ENCODE data around the gene CCDC47. TPM values are rescaled to one million over a fixed set of nuclear protein-coding genes. Genes with fewer than 3 reads are reported as not detected.

Gene CCDC47
- total RNA-seq, 1 experiment from 2014 or later = 117 TPM

DNA sequence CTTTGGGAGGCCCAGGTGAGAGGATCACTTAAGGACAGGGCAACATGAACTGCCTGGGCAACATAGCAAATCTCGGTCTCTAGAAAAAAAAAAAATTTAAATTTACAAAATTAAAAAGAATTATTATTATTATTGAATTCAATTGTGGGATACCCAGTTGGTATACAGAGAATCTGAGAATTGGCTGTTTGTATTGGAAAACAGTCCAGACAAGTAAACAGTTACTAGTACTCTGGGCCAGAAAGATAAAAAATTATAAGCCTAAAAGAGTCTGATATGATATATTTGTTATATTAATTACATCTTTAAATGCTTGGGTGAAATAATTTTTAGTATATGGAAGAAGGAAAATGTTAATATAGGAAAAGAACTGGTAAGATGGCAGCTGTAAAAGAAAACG is 15.0 kb downstream of the CCDC47 start:
- ChIA-PET CTCF (no interaction called here), POLR2A (no interaction called here), RAD21 (ENCODE audit: low non-redundant PET in 1 of 2, low total read pairs in 2 of 2, uncharacterized antibody in 2 of 2, unreplicated experiment in 2 of 2) (no interaction called here)
- peaks cover 71 to 80% of the 10 kb centered on the region in 2 experiments for H3K36me3 ChIP-seq (ENCODE audit: control insufficient read depth in 1 of 2, insufficient read depth in 2 of 2, low read length in 2 of 2)
- no peaks in the 10 kb centered on the region for H4K20me1 ChIP-seq (ENCODE audit: insufficient read depth)
- H3K4me1 ChIP-seq (ENCODE audit: control insufficient read depth in 1 of 2, insufficient read depth in 2 of 2, low read length in 2 of 2) = no peaks in the 10 kb centered on the region
- no peak overlapping the region for H3K27ac ChIP-seq (ENCODE audit: low read depth, low read length)
- DNase-seq (ENCODE audit: low read depth, low spot score) = no peak
- no peaks in the 10 kb centered on the region for H3K9me2 ChIP-seq (ENCODE audit: insufficient read depth)
- no peak for ATAC-seq
- H3K9ac ChIP-seq (ENCODE audit: low read length) = no peak overlapping the region
- no TSS peak for BruUV-seq (replicated peaks)
- intact Hi-C loops (cut with micrococcal nuclease) = no loop called here
- H3K4me3 ChIP-seq (replicated peaks in 1 of 2; ENCODE audit: low read depth in 1 of 2, low read length in 2 of 2) = no peak overlapping the region
- H2AFZ ChIP-seq (ENCODE audit: low read depth, low read length, poor library complexity, severe bottlenecking) = no peak overlapping the region
- no peak overlapping the region for H3K4me2 ChIP-seq (ENCODE audit: low read length)
- TF ChIP-seq POLR2AphosphoS5 (IDR thresholded peaks at IDR 0.05; ENCODE audit: low read depth, low read length) (no peak), CEBPB (IDR thresholded peaks at IDR 0.05; ENCODE audit: low read depth) (no peak), SP1 (IDR thresholded peaks at IDR 0.05; ENCODE audit: low read depth) (no peak), ZFX (IDR thresholded peaks at IDR 0.05) (no peak), POLR2A (IDR thresholded peaks at IDR 0.05; ENCODE audit: borderline replicate concordance, extremely low read depth, insufficient read depth, insufficient read length) (no peak), YY1 (IDR thresholded peaks at IDR 0.05; ENCODE audit: extremely low read depth, insufficient replicate concordance, low read depth, low read length) (no peak), MAX (IDR thresholded peaks at IDR 0.05) (no peak)
- no peaks in the 10 kb centered on the region for H3K27me3 ChIP-seq (ENCODE audit: insufficient read depth, low read length)
- no peaks in the 10 kb centered on the region for H3K9me3 ChIP-seq (ENCODE audit: control insufficient read depth in 1 of 2, insufficient read depth in 1 of 2, low read depth in 1 of 2, low read length in 2 of 2)
- peaks cover 37% of the 10 kb centered on the region for H3K79me2 ChIP-seq (ENCODE audit: insufficient read depth, low read length)

DNA sequence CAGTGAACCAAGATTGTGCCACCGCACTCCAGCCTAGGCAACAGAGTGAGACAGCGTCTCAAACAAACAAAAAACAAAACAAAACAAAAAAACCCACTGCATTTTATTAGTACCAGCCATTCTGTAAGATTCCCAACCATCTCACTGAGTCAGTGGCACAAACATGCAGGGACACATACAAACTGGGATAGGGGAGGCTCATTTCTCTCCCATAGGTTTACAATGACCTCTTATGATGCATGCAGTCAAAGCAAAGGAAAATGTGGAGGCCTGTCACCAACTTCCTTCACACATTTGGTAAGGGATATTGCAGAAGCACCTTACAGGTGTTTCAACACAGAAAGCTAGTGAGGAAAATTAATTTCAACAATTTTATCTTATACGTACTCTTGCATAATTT is 19.4 kb downstream of the CCDC47 start:
- Histone ChIP-seq H3K27me3 (ENCODE audit: insufficient read depth, low read length) (no peaks in the 10 kb centered on the region), H3K79me2 (ENCODE audit: insufficient read depth, low read length) (peaks cover 11% of the 10 kb centered on the region), H4K20me1 (ENCODE audit: insufficient read depth) (no peaks in the 10 kb centered on the region), H3K4me3 (replicated peaks in 1 of 2; ENCODE audit: low read depth in 1 of 2, low read length in 2 of 2) (no peak overlapping the region), H3K36me3 (ENCODE audit: control insufficient read depth in 1 of 2, insufficient read depth in 2 of 2, low read length in 2 of 2) (peaks cover 60 to 81% of the 10 kb centered on the region in 2 experiments), H3K27ac (ENCODE audit: low read depth, low read length) (no peak overlapping the region), H3K9me2 (ENCODE audit: insufficient read depth) (no peaks in the 10 kb centered on the region), H2AFZ (ENCODE audit: low read depth, low read length, poor library complexity, severe bottlenecking) (no peak overlapping the region), H3K4me2 (ENCODE audit: low read length) (no peak overlapping the region), H3K9ac (ENCODE audit: low read length) (no peak overlapping the region), H3K4me1 (ENCODE audit: control insufficient read depth in 1 of 2, insufficient read depth in 2 of 2, low read length in 2 of 2) (no peaks in the 10 kb centered on the region), H3K9me3 (ENCODE audit: control insufficient read depth in 1 of 2, insufficient read depth in 1 of 2, low read depth in 1 of 2, low read length in 2 of 2) (no peaks in the 10 kb centered on the region)
- no TSS peak for BruUV-seq (replicated peaks)
- ATAC-seq (no peak), DNase-seq (ENCODE audit: low read depth, low spot score) (no peak)
- ChIA-PET RAD21 (ENCODE audit: low non-redundant PET in 1 of 2, low total read pairs in 2 of 2, uncharacterized antibody in 2 of 2, unreplicated experiment in 2 of 2) (no interaction called here), CTCF (no interaction called here), POLR2A (no interaction called here)
- intact Hi-C loops (cut with micrococcal nuclease) = no loop called here
- TF ChIP-seq SRF (IDR thresholded peaks at IDR 0.05; ENCODE audit: low read depth) (no peak), TCF7L2 (IDR thresholded peaks at IDR 0.05; ENCODE audit: borderline replicate concordance, extremely low read depth, insufficient read depth, insufficient read length) (no peak), ZFX (IDR thresholded peaks at IDR 0.05) (no peak), MAX (IDR thresholded peaks at IDR 0.05) (no peak), JUND (IDR thresholded peaks at IDR 0.05) (no peak), EGR1 (IDR thresholded peaks at IDR 0.05; ENCODE audit: low read depth) (no peak), CBX3 (IDR thresholded peaks at IDR 0.05; ENCODE audit: low read depth) (no peak), POLR2AphosphoS5 (IDR thresholded peaks at IDR 0.05; ENCODE audit: low read depth, low read length) (no peak), ZNF274 (IDR thresholded peaks at IDR 0.05; ENCODE audit: low read depth, low read length) (no peak), CTCF (IDR thresholded peaks at IDR 0.05 in 2 of 3, conservative IDR thresholded peaks at IDR 0.05 in 1 of 3; ENCODE audit: borderline replicate concordance in 1 of 3, insufficient read depth in 1 of 3, low read depth in 2 of 3, low read length in 2 of 3) (no peak), YY1 (IDR thresholded peaks at IDR 0.05; ENCODE audit: extremely low read depth, insufficient replicate concordance, low read depth, low read length) (no peak)
- TF ChIP-seq, protein P1, sequence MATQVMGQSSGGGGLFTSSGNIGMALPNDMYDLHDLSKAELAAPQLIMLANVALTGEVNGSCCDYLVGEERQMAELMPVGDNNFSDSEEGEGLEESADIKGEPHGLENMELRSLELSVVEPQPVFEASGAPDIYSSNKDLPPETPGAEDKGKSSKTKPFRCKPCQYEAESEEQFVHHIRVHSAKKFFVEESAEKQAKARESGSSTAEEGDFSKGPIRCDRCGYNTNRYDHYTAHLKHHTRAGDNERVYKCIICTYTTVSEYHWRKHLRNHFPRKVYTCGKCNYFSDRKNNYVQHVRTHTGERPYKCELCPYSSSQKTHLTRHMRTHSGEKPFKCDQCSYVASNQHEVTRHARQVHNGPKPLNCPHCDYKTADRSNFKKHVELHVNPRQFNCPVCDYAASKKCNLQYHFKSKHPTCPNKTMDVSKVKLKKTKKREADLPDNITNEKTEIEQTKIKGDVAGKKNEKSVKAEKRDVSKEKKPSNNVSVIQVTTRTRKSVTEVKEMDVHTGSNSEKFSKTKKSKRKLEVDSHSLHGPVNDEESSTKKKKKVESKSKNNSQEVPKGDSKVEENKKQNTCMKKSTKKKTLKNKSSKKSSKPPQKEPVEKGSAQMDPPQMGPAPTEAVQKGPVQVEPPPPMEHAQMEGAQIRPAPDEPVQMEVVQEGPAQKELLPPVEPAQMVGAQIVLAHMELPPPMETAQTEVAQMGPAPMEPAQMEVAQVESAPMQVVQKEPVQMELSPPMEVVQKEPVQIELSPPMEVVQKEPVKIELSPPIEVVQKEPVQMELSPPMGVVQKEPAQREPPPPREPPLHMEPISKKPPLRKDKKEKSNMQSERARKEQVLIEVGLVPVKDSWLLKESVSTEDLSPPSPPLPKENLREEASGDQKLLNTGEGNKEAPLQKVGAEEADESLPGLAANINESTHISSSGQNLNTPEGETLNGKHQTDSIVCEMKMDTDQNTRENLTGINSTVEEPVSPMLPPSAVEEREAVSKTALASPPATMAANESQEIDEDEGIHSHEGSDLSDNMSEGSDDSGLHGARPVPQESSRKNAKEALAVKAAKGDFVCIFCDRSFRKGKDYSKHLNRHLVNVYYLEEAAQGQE (IDR thresholded peaks at IDR 0.05; ENCODE audit: low read depth) = no peak
